Measurements from ENCODE around the gene RPS6KA3. TPM values are rescaled to one million over a fixed set of nuclear protein-coding genes. Genes with fewer than 3 reads are reported as not detected.
"Not testable (repeated sequence)": the region's sequence is repeated elsewhere in the genome, so short reads cannot be mapped to it uniquely, and the experiment has no call there.

The RPS6KA3 gene
- total RNA-seq, 2 experiments from 2014 or later, result 27.7 to 27.9 TPM

- H3K27me3 Mint-ChIP-seq (ENCODE audit: low read depth), result no peaks in the 10 kb centered on the region
- no peak overlapping the region for H3K4me3 Mint-ChIP-seq
- H3K27ac Mint-ChIP-seq, result peak overlapping the region; percentile 41
- H3K4me1 Mint-ChIP-seq (ENCODE audit: low read depth), result peaks cover 41% of the 10 kb centered on the region
- intact Hi-C loops (cut with micrococcal nuclease), result loop anchor here (5.0 kb wide), 1 partner anchor 267 kb away; no protein-coding TSS in a partner anchor
- CTCF ChIA-PET, result no interaction called here
- peaks cover 2% of the 10 kb centered on the region for H3K36me3 Mint-ChIP-seq (ENCODE audit: low read depth)
- DNase-seq, result no peak
- no peaks in the 10 kb centered on the region for H3K9me3 Mint-ChIP-seq
Measured at GRCh38 chrX:20254712-20255299, 11.9 kb downstream of the RPS6KA3 start.

GRCh38 chrX:20253232-20253543 lies 13.5 kb downstream of the RPS6KA3 start:
- no peaks in the 10 kb centered on the region for H3K27me3 Mint-ChIP-seq (ENCODE audit: low read depth)
- H3K4me1 Mint-ChIP-seq (ENCODE audit: low read depth), result peaks cover 40% of the 10 kb centered on the region
- no peaks in the 10 kb centered on the region for H3K9me3 Mint-ChIP-seq
- H3K36me3 Mint-ChIP-seq (ENCODE audit: low read depth), result peaks cover 2% of the 10 kb centered on the region
- CTCF ChIA-PET, result interaction anchor here (0.6 to 2.6 kb wide), 10 partner anchors 10 to 194 kb away, joined by 3 to 8 read pairs (median 3); no protein-coding TSS in a partner anchor
- H3K4me3 Mint-ChIP-seq, result no peak overlapping the region
- H3K27ac Mint-ChIP-seq, result peak overlapping the region; percentile 8
- DNase-seq, result no peak
- intact Hi-C loops (cut with micrococcal nuclease), result loop anchor here (1.0 to 5.0 kb wide), 4 partner anchors 12 to 269 kb away; no protein-coding TSS in a partner anchor

DNA sequence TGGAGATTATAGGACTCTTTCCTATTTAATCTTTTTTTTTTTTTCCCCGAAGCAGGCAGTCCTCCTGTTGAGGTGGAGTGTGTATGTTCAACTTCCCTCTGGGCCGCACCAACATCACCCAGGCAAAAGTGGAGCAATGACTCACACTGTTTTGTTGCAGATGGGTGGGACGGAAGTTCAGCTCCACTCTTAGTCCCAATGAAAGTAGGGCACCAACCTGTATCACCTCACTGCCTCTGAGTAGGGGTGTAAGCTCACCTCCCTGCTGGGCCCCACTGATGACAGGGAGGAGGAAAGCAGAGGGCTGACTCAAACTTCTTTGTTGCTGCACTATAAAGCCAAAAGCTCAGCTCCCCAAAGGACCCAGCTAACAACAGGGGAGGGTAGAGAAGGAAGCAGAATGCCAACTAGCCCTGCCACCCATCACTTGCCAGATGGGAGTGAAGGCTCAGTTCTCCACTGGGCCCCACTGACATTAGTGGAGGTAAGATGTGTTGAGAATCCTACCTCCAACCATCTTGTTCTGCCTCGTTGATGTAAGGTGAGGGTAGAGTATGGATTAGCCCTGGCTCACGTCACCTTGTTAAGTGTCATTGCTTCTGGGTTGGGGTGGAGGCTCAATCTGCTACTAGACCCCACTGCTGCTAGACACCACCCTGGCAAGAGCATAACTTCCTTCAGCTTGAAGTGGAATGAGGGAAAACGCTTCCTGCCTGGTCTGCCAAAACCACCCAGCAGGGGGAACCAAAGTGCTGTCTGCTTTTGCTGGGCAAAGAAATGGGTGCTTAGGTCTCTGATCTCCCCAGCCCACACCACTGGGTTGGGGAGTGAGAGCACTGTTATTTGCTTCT lies 14.1 kb downstream of the RPS6KA3 start:
- H3K4me1 Mint-ChIP-seq (ENCODE audit: low read depth), result peaks cover 39% of the 10 kb centered on the region
- H3K27me3 Mint-ChIP-seq (ENCODE audit: low read depth), result no peaks in the 10 kb centered on the region
- CTCF ChIA-PET, result interaction anchor here (0.6 to 2.6 kb wide), 10 partner anchors 9 to 194 kb away, joined by 3 to 8 read pairs (median 4); no protein-coding TSS in a partner anchor
- H3K36me3 Mint-ChIP-seq (ENCODE audit: low read depth), result peaks cover 2% of the 10 kb centered on the region
- no peaks in the 10 kb centered on the region for H3K9me3 Mint-ChIP-seq
- H3K4me3 Mint-ChIP-seq, result no peak overlapping the region
- intact Hi-C loops (cut with micrococcal nuclease), result loop anchor here (1.0 to 5.0 kb wide), 4 partner anchors 13 to 270 kb away; no protein-coding TSS in a partner anchor
- peak; percentile 75 for DNase-seq
- peak overlapping the region; percentile 46 for H3K27ac Mint-ChIP-seq

DNA sequence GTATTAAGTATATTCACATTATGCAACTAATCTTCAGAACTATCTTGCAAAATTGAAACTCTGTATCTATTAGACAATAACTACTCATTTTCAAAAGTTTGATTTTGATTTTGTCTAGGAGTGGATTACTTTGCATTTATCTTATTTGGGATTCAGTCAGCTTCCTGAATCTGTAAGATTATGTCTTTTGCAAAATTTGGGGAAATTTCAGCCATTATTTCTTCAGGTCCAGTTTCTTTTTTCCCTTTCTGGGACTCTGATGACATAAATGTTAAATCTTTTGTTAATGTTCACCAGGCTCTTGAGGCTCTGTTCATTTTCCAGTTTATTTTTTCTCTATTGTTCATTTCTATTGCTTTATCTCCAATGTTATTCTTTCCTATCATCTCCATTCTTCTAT lies 15.0 kb downstream of the RPS6KA3 start:
- intact Hi-C loops (cut with micrococcal nuclease), result loop anchor here (5.0 kb wide), 1 partner anchor 271 kb away; no protein-coding TSS in a partner anchor
- no peak for DNase-seq
- H3K4me3 Mint-ChIP-seq, result no peak overlapping the region
- H3K4me1 Mint-ChIP-seq (ENCODE audit: low read depth), result peaks cover 33% of the 10 kb centered on the region
- H3K27ac Mint-ChIP-seq, result no peak overlapping the region
- no peaks in the 10 kb centered on the region for H3K27me3 Mint-ChIP-seq (ENCODE audit: low read depth)
- no peaks in the 10 kb centered on the region for H3K9me3 Mint-ChIP-seq
- H3K36me3 Mint-ChIP-seq (ENCODE audit: low read depth), result peaks cover 2% of the 10 kb centered on the region
- CTCF ChIA-PET, result interaction anchor here (1.2 to 2.6 kb wide), 2 partner anchors 13 to 186 kb away, joined by 4 to 8 read pairs; no protein-coding TSS in a partner anchor

- intact Hi-C loops (cut with micrococcal nuclease), result loop anchor here (5.0 kb wide), 1 partner anchor 272 kb away; no protein-coding TSS in a partner anchor
- CTCF ChIA-PET, result interaction anchor here (0.8 kb wide), 1 partner anchor 75 kb away, joined by 3 read pairs; no protein-coding TSS in a partner anchor
- H3K36me3 Mint-ChIP-seq (ENCODE audit: low read depth); H3K27ac Mint-ChIP-seq; H3K27me3 Mint-ChIP-seq (ENCODE audit: low read depth); H3K9me3 Mint-ChIP-seq; DNase-seq; H3K4me3 Mint-ChIP-seq: not testable (repeated sequence)
- H3K4me1 Mint-ChIP-seq (ENCODE audit: low read depth), result peaks cover 31% of the 10 kb centered on the region
Measured at GRCh38 chrX:20250146-20250545, 16.6 kb downstream of the RPS6KA3 start.

- Mint-ChIP-seq H3K27ac (no peak overlapping the region), H3K4me3 (no peak overlapping the region), H3K27me3 (ENCODE audit: low read depth) (no peaks in the 10 kb centered on the region), H3K36me3 (ENCODE audit: low read depth) (peaks cover 2% of the 10 kb centered on the region), H3K9me3 (no peaks in the 10 kb centered on the region), H3K4me1 (ENCODE audit: low read depth) (peaks cover 23% of the 10 kb centered on the region)
- DNase-seq, result no peak
- CTCF ChIA-PET, result no interaction called here
- intact Hi-C loops (cut with micrococcal nuclease), result no loop called here
Measured at GRCh38 chrX:20248592-20249192, 18.0 kb downstream of the RPS6KA3 start.

DNA sequence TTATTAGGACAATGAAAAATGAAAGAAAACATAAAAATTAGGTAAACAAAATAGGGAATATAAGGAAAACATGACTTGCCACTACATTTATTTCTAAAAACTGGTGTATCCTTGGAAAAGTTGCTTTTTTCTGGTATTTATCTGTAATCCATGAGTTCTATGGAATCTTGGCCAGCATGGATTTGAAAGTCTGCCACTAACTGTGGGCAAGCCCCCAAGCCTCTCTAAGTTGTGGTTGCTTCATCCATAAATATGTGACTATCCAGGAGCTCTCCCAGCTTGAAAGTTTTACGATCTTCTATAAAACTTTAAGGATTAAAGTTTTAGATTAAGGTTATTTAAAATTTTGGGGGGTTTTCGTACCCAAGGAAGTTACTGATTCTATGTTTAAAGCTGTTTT lies 21.8 kb downstream of the RPS6KA3 start:
- CTCF ChIA-PET, result no interaction called here
- intact Hi-C loops (cut with micrococcal nuclease), result no loop called here
- Mint-ChIP-seq H3K4me1 (ENCODE audit: low read depth) (peaks cover 21% of the 10 kb centered on the region), H3K9me3 (no peaks in the 10 kb centered on the region), H3K36me3 (ENCODE audit: low read depth) (peaks cover 9% of the 10 kb centered on the region), H3K27me3 (ENCODE audit: low read depth) (no peaks in the 10 kb centered on the region), H3K27ac (no peak overlapping the region), H3K4me3 (no peak overlapping the region)
- DNase-seq, result no peak

- CTCF ChIA-PET, result no interaction called here
- Mint-ChIP-seq H3K4me3 (no peak overlapping the region), H3K36me3 (ENCODE audit: low read depth) (peaks cover 14% of the 10 kb centered on the region), H3K27ac (no peak overlapping the region), H3K4me1 (ENCODE audit: low read depth) (peaks cover 21% of the 10 kb centered on the region), H3K9me3 (peaks cover 2% of the 10 kb centered on the region), H3K27me3 (ENCODE audit: low read depth) (no peaks in the 10 kb centered on the region)
- intact Hi-C loops (cut with micrococcal nuclease), result no loop called here
- no peak for DNase-seq
Measured at GRCh38 chrX:20240201-20240600, 26.5 kb downstream of the RPS6KA3 start.

DNA sequence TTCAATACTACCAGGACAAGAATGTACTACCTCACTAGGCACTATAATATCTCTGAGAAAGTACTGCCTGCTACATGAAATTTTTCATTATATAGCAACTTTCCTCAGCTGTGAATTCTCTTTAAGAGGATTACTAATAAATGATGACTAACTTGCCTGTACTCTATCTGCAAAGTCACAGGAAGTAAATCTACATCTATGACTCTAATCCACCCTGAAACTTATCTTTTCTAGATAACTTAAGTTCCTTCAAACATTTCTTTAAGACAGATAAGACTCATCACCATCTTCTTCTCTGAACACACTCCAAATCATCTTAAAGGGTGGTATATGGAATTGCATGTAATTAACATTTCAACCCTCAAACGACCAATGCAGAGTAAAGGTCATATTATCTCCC lies 28.8 kb downstream of the RPS6KA3 start:
- Mint-ChIP-seq H3K27ac (no peak overlapping the region), H3K4me3 (no peak overlapping the region), H3K36me3 (ENCODE audit: low read depth) (peaks cover 19% of the 10 kb centered on the region)

GRCh38 chrX:20235755-20236154 lies 31.0 kb downstream of the RPS6KA3 start:
- no peak for DNase-seq
- peaks cover 17% of the 10 kb centered on the region for H3K36me3 Mint-ChIP-seq (ENCODE audit: low read depth)
- H3K4me3 Mint-ChIP-seq, result no peak overlapping the region
- H3K27me3 Mint-ChIP-seq (ENCODE audit: low read depth), result no peaks in the 10 kb centered on the region
- peaks cover 18% of the 10 kb centered on the region for H3K4me1 Mint-ChIP-seq (ENCODE audit: low read depth)
- CTCF ChIA-PET, result interaction anchor here (0.6 kb wide), 1 partner anchor 17 kb away, joined by 3 read pairs; no protein-coding TSS in a partner anchor
- peaks cover 2% of the 10 kb centered on the region for H3K9me3 Mint-ChIP-seq
- intact Hi-C loops (cut with micrococcal nuclease), result no loop called here
- no peak overlapping the region for H3K27ac Mint-ChIP-seq

More for the DNA sequence above, 28.8 kb downstream of the RPS6KA3 start:
- CTCF ChIA-PET, result interaction anchor here (1.2 to 1.3 kb wide), 2 partner anchors 15 to 207 kb away, joined by 3 to 4 read pairs; no protein-coding TSS in a partner anchor
- no peak for DNase-seq
- H3K9me3 Mint-ChIP-seq, result peaks cover 2% of the 10 kb centered on the region
- H3K4me1 Mint-ChIP-seq (ENCODE audit: low read depth), result peaks cover 21% of the 10 kb centered on the region
- intact Hi-C loops (cut with micrococcal nuclease), result no loop called here
- no peaks in the 10 kb centered on the region for H3K27me3 Mint-ChIP-seq (ENCODE audit: low read depth)

DNA sequence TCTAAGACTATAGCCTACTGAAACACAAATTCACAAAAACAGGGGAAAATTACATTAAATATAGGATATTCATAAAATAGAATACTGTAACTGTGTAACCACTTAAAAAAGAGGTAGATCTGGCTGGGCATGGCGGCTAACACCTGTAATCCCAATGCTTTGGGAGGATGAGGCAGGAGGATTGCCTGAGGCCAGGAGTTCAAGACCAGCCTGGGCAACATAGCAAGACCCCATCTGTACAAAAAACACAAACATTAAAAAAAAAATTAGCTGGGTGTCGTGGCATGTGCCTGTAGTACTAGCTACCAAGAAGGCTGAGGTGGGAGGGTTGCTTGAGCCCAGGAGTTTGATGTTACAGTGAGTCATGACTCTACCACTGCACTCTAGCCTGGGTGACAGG lies 33.4 kb downstream of the RPS6KA3 start:
- no peak overlapping the region for H3K27ac Mint-ChIP-seq
- CTCF ChIA-PET, result interaction anchor here (1.0 kb wide), 1 partner anchor 33 kb away, joined by 3 read pairs; no protein-coding TSS in a partner anchor
- H3K36me3 Mint-ChIP-seq (ENCODE audit: low read depth), result peaks cover 27% of the 10 kb centered on the region
- intact Hi-C loops (cut with micrococcal nuclease), result no loop called here
- DNase-seq, result no peak
- no peaks in the 10 kb centered on the region for H3K27me3 Mint-ChIP-seq (ENCODE audit: low read depth)
- peaks cover 13% of the 10 kb centered on the region for H3K4me1 Mint-ChIP-seq (ENCODE audit: low read depth)
- H3K4me3 Mint-ChIP-seq, result no peak overlapping the region
- peaks cover 2% of the 10 kb centered on the region for H3K9me3 Mint-ChIP-seq

DNA sequence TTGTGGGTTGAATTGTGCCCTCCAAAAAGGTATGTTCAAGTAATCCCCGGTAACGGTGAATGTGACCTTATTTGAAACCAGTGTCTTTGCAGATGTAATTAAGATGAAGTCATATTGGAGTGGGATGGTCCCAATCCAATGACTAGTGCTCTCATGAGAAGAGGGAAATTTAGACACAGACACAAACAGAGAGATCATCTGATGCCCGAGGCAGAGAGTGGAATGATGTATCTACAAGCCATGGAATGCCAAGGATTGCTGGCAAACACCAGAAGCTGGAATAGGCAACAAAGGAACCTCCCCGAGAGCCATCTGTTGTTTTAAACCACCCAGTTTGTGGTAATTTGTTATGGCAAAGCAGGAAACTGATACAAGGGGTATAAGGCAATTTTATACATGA lies 35.1 kb downstream of the RPS6KA3 start:
- intact Hi-C loops (cut with micrococcal nuclease), result no loop called here
- Mint-ChIP-seq H3K9me3 (peaks cover 2% of the 10 kb centered on the region), H3K27me3 (ENCODE audit: low read depth) (no peaks in the 10 kb centered on the region), H3K4me1 (ENCODE audit: low read depth) (peaks cover 12% of the 10 kb centered on the region), H3K36me3 (ENCODE audit: low read depth) (peaks cover 32% of the 10 kb centered on the region), H3K4me3 (no peak overlapping the region), H3K27ac (no peak overlapping the region)
- DNase-seq, result no peak
- CTCF ChIA-PET, result no interaction called here
